H1 (cell line): ENCODE results near the gene SCG2.

Source experiments
- CTCF ChIP-seq, 3 experiments: IDR thresholded peaks; 1 replicate in 2 of 3; 2 replicates in 1 of 3; pipeline versions ENCODE4 v1.5.1 to v1.6.1; 2011; ENCODE audit warnings: low read length in 3 of 3, mild to moderate bottlenecking in 3 of 3, inconsistent platforms in 2 of 3, low read depth in 1 of 3, moderate library complexity in 1 of 3; ENCODE audit not compliant: insufficient read depth in 1 of 3; ENCODE audit errors: control extremely low read depth in 1 of 3
- KDM1A ChIP-seq: fragments of 200-600, 300-600 bp; sonication (generic); IDR thresholded peaks from 2 replicates; pipeline ENCODE4 v1.7.1; 2016; ENCODE audit warnings: mild to moderate bottlenecking, low read length, borderline replicate concordance
- POLR2A ChIP-seq, 2 experiments: IDR thresholded peaks; 1 replicate in 1 of 2; 2 replicates in 1 of 2; pipeline ENCODE4 v1.6.1; 2011; ENCODE audit warnings: low read depth in 2 of 2, low read length in 2 of 2, mild to moderate bottlenecking in 2 of 2; ENCODE audit errors: control extremely low read depth in 1 of 2
- RXRA ChIP-seq: IDR thresholded peaks from 2 replicates; pipeline ENCODE4 v1.6.1; 2011; ENCODE audit warnings: low read depth, mild to moderate bottlenecking, low read length, moderate library complexity; ENCODE audit not compliant: insufficient read depth
- SAP30 ChIP-seq: fragments of 300-600 bp; sonication (generic); IDR thresholded peaks from 2 replicates; pipeline ENCODE4 v1.7.1; 2012; ENCODE audit warnings: low read length, moderate library complexity, mild to moderate bottlenecking, inconsistent platforms; ENCODE audit not compliant: insufficient read depth, insufficient replicate concordance
- TF ChIP-seq, protein P1 (sequence below): IDR thresholded peaks from 2 replicates; pipeline ENCODE4 v1.6.1; 2011; ENCODE audit warnings: low read length, improper control_type of control experiment

- TF ChIP-seq CTCF (IDR thresholded peaks at IDR 0.05; ENCODE audit: control extremely low read depth in 1 of 3, insufficient read depth in 1 of 3, low read depth in 1 of 3, low read length in 3 of 3) (no peak), KDM1A (no peak), POLR2A (IDR thresholded peaks at IDR 0.05; ENCODE audit: control extremely low read depth in 1 of 2, low read depth in 2 of 2, low read length in 2 of 2) (no peak), SAP30 (no peak), RXRA (no peak)
- TF ChIP-seq, protein P1, sequence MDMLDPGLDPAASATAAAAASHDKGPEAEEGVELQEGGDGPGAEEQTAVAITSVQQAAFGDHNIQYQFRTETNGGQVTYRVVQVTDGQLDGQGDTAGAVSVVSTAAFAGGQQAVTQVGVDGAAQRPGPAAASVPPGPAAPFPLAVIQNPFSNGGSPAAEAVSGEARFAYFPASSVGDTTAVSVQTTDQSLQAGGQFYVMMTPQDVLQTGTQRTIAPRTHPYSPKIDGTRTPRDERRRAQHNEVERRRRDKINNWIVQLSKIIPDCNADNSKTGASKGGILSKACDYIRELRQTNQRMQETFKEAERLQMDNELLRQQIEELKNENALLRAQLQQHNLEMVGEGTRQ = no peak
Observed at GRCh38 chr2:223586261-223586660, 15.9 kb downstream of the SCG2 start.
